CD14-positive monocyte (primary cell): ENCODE measurements around the gene DAB2IP. TPM values are rescaled to one million over a fixed set of nuclear protein-coding genes. Genes with fewer than 3 reads are reported as not detected.
"Not testable (repeated sequence)": the region's sequence is repeated elsewhere in the genome, so short reads cannot be mapped to it uniquely, and the experiment has no call there.

Experiments used
- DNase-seq, 3 donors: peaks; one replicate each; pipeline ENCODE4 v3.0.0-alpha.2; 2011 to 2022
- H2AFZ ChIP-seq: 2 replicates; pipeline ENCODE4 v1.6.0; 2012; ENCODE audit warnings: mild to moderate bottlenecking, low read depth, low read length, inconsistent platforms; ENCODE audit not compliant: insufficient read depth, poor library complexity, severe bottlenecking
- H3K27ac ChIP-seq, 2 donors: 1 replicate in 1 of 2; 2 replicates in 1 of 2; pipeline ENCODE4 v1.5.1; 2012 to 2013; ENCODE audit warnings: low read length in 2 of 2, control low read depth in 1 of 2, inconsistent platforms in 1 of 2, low read depth in 1 of 2, mild to moderate bottlenecking in 1 of 2
- H3K27me3 ChIP-seq, 2 donors: one replicate each; pipeline versions ENCODE4 v1.6.0 to v1.6.1; 2011 to 2013; ENCODE audit warnings: low read length in 2 of 2; ENCODE audit not compliant: control insufficient read depth in 2 of 2, insufficient read depth in 2 of 2
- H3K36me3 ChIP-seq, 2 donors: replicated peaks in 1 of 2; 1 replicate in 1 of 2; 2 replicates in 1 of 2; pipeline versions ENCODE4 v1.5.1 to v1.6.1; 2012 to 2013; ENCODE audit warnings: low read length in 2 of 2, control low read depth in 1 of 2, inconsistent platforms in 1 of 2, mild to moderate bottlenecking in 1 of 2; ENCODE audit not compliant: insufficient read depth in 2 of 2, control insufficient read depth in 1 of 2
- H3K4me1 ChIP-seq, 2 donors: 1 replicate in 1 of 2; 2 replicates in 1 of 2; pipeline versions ENCODE4 v1.5.1 to v1.6.1; 2012 to 2013; ENCODE audit warnings: low read length in 2 of 2, control low read depth in 1 of 2, inconsistent platforms in 1 of 2, mild to moderate bottlenecking in 1 of 2, moderate library complexity in 1 of 2; ENCODE audit not compliant: insufficient read depth in 2 of 2, control insufficient read depth in 1 of 2
- H3K4me2 ChIP-seq: replicated peaks from 2 replicates; pipeline ENCODE3; 2012; ENCODE audit warnings: low read length, moderate library complexity, mild to moderate bottlenecking; ENCODE audit not compliant: poor library complexity, severe bottlenecking; ENCODE audit errors: extremely low read depth
- H3K4me3 ChIP-seq, 3 experiments: fragments of 200-600 bp in 1 of 3; sonication (generic) in 1 of 3; replicated peaks in 1 of 3; 1 replicate in 2 of 3; 2 replicates in 1 of 3; pipeline ENCODE4 v1.5.1; 2011 to 2013; ENCODE audit warnings: low read length in 3 of 3, mild to moderate bottlenecking in 3 of 3, control low read depth in 2 of 3, low read depth in 2 of 3, inconsistent platforms in 1 of 3, moderate library complexity in 1 of 3
- H3K79me2 ChIP-seq: 2 replicates; pipeline ENCODE4 v1.6.0; 2012; ENCODE audit warnings: mild to moderate bottlenecking, control low read depth, inconsistent platforms, low read length, moderate library complexity; ENCODE audit not compliant: insufficient read depth
- H3K9ac ChIP-seq: 2 replicates; pipeline ENCODE4 v1.6.0; 2017; ENCODE audit warnings: low read length, mild to moderate bottlenecking; ENCODE audit not compliant: insufficient read depth, poor library complexity, severe bottlenecking
- H3K9me3 ChIP-seq, 2 donors: replicated peaks in 1 of 2; 1 replicate in 1 of 2; 2 replicates in 1 of 2; pipeline versions ENCODE4 v1.5.1 to v1.6.1; 2012 to 2013; ENCODE audit warnings: low read length in 2 of 2, control low read depth in 1 of 2; ENCODE audit not compliant: control insufficient read depth in 1 of 2, insufficient read depth in 1 of 2
- H4K20me1 ChIP-seq: 2 replicates; pipeline ENCODE4 v1.6.0; 2012; ENCODE audit warnings: mild to moderate bottlenecking, low read length, control low read depth, moderate library complexity; ENCODE audit not compliant: insufficient read depth
- H3K27ac Mint-ChIP-seq, 7 donors: one replicate each; pipeline ENCODE4 v1.8.0; 2020; ENCODE audit warnings: mild to moderate bottlenecking in 7 of 7, mixed read lengths in 7 of 7, moderate library complexity in 6 of 7, inconsistent platforms in 2 of 7
- H3K27me3 Mint-ChIP-seq, 3 donors: one replicate each; pipeline ENCODE4 v1.8.0; 2021 to 2022; ENCODE audit warnings: low read depth in 3 of 3, mild to moderate bottlenecking in 3 of 3, mixed read lengths in 3 of 3, moderate library complexity in 3 of 3, inconsistent platforms in 1 of 3
- H3K36me3 Mint-ChIP-seq, 2 donors: one replicate each; pipeline ENCODE4 v1.8.0; 2020; ENCODE audit warnings: mixed read lengths in 2 of 2, inconsistent platforms in 1 of 2, mild to moderate bottlenecking in 1 of 2
- H3K4me1 Mint-ChIP-seq: one replicate; pipeline ENCODE4 v1.8.0; 2020; ENCODE audit warnings: mild to moderate bottlenecking, mixed read lengths
- H3K4me3 Mint-ChIP-seq, 2 donors: one replicate each; pipeline ENCODE4 v1.8.0; 2020; ENCODE audit warnings: mild to moderate bottlenecking in 2 of 2, mixed read lengths in 2 of 2, moderate library complexity in 1 of 2
- H3K9me3 Mint-ChIP-seq, 7 donors: one replicate each; pipeline ENCODE4 v1.8.0; 2020 to 2022; ENCODE audit warnings: mixed read lengths in 7 of 7, mild to moderate bottlenecking in 6 of 7, moderate library complexity in 6 of 7, inconsistent platforms in 2 of 7
- WGBS: methylation state at CpG from one replicate; pipeline ENCODE4 v1.1.5; 2013; ENCODE audit warnings: missing lambda C conversion rate; ENCODE audit not compliant: insufficient coverage; 5-methylcytosine and 5-hydroxymethylcytosine counted together
- intact Hi-C, 2 donors: fragments of 100-400 bp; cut with micrococcal nuclease; formaldehyde crosslinking; loops; one replicate each; pipeline versions ENCODE4 v1.15.0 to v1.15.1; 2023
- polyA plus RNA-seq, 3 donors: library from polyadenylated mRNA; depleted of rRNA in 1 of 3; unstranded in 2 of 3; stranded (reverse) in 1 of 3; fragments of 300-500 nt in 2 of 3; fragments of >200 nt in 1 of 3; fragmentation: Illumina TruSeq in 2 of 3; gene quantifications; 1 replicate in 2 of 3; 2 replicates in 1 of 3; pipeline ENCODE4 v1.2.3, GENCODE V29; 2012 to 2021
- TF ChIP-seq, protein P1 (sequence below): fragments of 200-600 bp; IDR thresholded peaks from one replicate; pipeline ENCODE4 v1.8.0; 2022; ENCODE audit warnings: antibody characterized with exemption, mild to moderate bottlenecking

The DAB2IP gene
- polyA plus RNA-seq, 3 donors = 0.13 TPM; not detected in 2

DNA sequence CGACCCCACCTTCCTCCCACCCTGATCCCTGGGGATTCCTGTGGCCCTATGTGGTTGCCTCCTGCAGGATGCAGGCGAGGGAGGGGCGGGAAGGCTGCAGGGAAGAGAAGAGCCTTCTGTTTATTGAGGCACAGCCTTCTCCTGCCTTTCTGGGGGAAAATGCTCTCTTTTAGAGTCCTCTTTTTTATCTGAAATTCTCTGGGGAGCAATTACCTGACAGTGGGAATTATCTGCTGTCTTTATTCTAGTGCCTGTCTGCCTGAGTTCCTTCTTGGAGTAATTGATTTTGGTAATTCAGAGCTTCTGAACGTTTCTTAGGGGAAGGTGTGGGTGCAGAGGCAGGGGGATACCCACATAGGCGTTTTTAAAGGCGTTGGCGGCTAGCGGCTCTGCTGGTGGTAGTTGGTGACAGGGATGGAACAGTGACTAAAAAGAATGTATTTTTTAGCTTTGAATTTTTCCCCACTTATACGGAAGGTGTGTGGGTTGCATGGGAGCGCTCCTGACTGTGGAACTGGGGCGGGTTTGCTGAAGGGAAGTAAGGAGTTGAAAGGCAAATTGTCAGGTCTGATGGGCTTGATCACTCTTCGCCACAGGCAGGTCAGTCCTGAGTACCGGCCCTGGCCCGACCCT lies 35.2 kb upstream of the DAB2IP start:
- no peak overlapping the region for H3K4me2 ChIP-seq
- H3K9me3 Mint-ChIP-seq = peaks cover 0 to 2% (median 0%) of the 10 kb centered on the region in 7 donors
- no peak overlapping the region for H3K4me3 ChIP-seq
- H2AFZ ChIP-seq = no peak overlapping the region
- H3K27me3 Mint-ChIP-seq = peaks cover 26 to 51% (median 30%) of the 10 kb centered on the region in 3 donors
- H3K27me3 ChIP-seq = peaks cover 0 to 12% of the 10 kb centered on the region in 2 donors
- intact Hi-C loops = no loop called here
- no peak for DNase-seq
- no peaks in the 10 kb centered on the region for H3K9me3 ChIP-seq
- no peak overlapping the region for H3K9ac ChIP-seq
- no peaks in the 10 kb centered on the region for H3K79me2 ChIP-seq
- H3K27ac Mint-ChIP-seq = no peak overlapping the region
- no peaks in the 10 kb centered on the region for H3K36me3 ChIP-seq
- no peak overlapping the region for H3K4me3 Mint-ChIP-seq
- no peaks in the 10 kb centered on the region for H3K36me3 Mint-ChIP-seq
- 88% methylated on average over 8 of the region's 14 CpGs for WGBS
- peaks cover 24% of the 10 kb centered on the region for H3K4me1 Mint-ChIP-seq
- TF ChIP-seq, protein P1, sequence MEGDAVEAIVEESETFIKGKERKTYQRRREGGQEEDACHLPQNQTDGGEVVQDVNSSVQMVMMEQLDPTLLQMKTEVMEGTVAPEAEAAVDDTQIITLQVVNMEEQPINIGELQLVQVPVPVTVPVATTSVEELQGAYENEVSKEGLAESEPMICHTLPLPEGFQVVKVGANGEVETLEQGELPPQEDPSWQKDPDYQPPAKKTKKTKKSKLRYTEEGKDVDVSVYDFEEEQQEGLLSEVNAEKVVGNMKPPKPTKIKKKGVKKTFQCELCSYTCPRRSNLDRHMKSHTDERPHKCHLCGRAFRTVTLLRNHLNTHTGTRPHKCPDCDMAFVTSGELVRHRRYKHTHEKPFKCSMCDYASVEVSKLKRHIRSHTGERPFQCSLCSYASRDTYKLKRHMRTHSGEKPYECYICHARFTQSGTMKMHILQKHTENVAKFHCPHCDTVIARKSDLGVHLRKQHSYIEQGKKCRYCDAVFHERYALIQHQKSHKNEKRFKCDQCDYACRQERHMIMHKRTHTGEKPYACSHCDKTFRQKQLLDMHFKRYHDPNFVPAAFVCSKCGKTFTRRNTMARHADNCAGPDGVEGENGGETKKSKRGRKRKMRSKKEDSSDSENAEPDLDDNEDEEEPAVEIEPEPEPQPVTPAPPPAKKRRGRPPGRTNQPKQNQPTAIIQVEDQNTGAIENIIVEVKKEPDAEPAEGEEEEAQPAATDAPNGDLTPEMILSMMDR = no peak
- H4K20me1 ChIP-seq = no peaks in the 10 kb centered on the region
- peaks cover 13 to 18% of the 10 kb centered on the region in 2 donors for H3K4me1 ChIP-seq
- H3K27ac ChIP-seq = no peak overlapping the region

DNA sequence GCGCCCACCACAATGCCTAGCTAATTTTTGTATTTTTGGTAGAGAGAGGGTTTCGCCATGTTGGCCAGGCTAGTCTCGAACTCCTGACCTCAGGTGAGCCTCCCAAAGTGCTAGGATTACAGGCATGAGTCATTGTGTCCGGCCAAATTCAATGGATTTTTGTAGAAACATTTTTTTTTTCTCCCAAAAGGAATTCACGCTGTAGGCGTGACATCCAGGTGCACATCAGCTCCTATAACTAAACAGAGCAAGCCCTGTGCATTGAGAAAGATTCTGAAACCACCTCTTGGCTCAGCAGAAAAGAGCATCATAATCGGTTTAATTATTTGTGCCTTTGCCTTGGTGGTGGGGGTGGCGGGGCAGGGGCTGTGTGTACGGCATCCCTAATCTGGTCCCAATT lies 32.9 kb upstream of the DAB2IP start:
- no peaks in the 10 kb centered on the region for H3K9me3 ChIP-seq
- H3K27me3 ChIP-seq = peaks cover 0 to 8% of the 10 kb centered on the region in 2 donors
- H4K20me1 ChIP-seq = no peaks in the 10 kb centered on the region
- Mint-ChIP-seq H3K9me3 (peaks cover 0 to 2% (median 0%) of the 10 kb centered on the region in 7 donors), H3K27ac (no peak overlapping the region), H3K4me3 (no peak overlapping the region), H3K36me3 (no peaks in the 10 kb centered on the region), H3K27me3 (peaks cover 22 to 38% (median 23%) of the 10 kb centered on the region in 3 donors), H3K4me1 (peaks cover 22% of the 10 kb centered on the region)
- DNase-seq = no peak
- 85% methylated on average over 6 of the region's 9 CpGs for WGBS
- H3K4me2 ChIP-seq = no peak overlapping the region
- intact Hi-C loops = no loop called here
- peaks cover 9 to 11% of the 10 kb centered on the region in 2 donors for H3K4me1 ChIP-seq
- no peak overlapping the region for H3K27ac ChIP-seq
- TF ChIP-seq, protein P1 = no peak
- H3K36me3 ChIP-seq = no peaks in the 10 kb centered on the region
- no peak overlapping the region for H2AFZ ChIP-seq
- no peak overlapping the region for H3K9ac ChIP-seq
- H3K4me3 ChIP-seq = no peak overlapping the region
- no peaks in the 10 kb centered on the region for H3K79me2 ChIP-seq

GRCh38 chr9:121618910-121619309 lies 32.5 kb upstream of the DAB2IP start:
- 93% methylated on average over 4 of the region's 7 CpGs for WGBS
- H3K4me3 ChIP-seq, H3K4me3 Mint-ChIP-seq, H3K27ac Mint-ChIP-seq, DNase-seq, H3K9me3 ChIP-seq, intact Hi-C loops, H3K79me2 ChIP-seq, H3K36me3 Mint-ChIP-seq, H3K4me2 ChIP-seq, H3K36me3 ChIP-seq, H3K27me3 ChIP-seq, H3K27ac ChIP-seq, H3K4me1 ChIP-seq, H4K20me1 ChIP-seq, H3K9me3 Mint-ChIP-seq, H2AFZ ChIP-seq, H3K9ac ChIP-seq: not testable (repeated sequence)
- peaks cover 18% of the 10 kb centered on the region for H3K4me1 Mint-ChIP-seq
- peaks cover 19 to 34% (median 23%) of the 10 kb centered on the region in 3 donors for H3K27me3 Mint-ChIP-seq
